HG02678 (cell line): ENCODE data around the gene VAMP1.
"Not testable (repeated sequence)": the region's sequence is repeated elsewhere in the genome, so short reads cannot be mapped to it uniquely, and the experiment has no call there.

Source experiments
- ATAC-seq: cut with Tn5 transposase; IDR thresholded peaks from one replicate; pipeline ENCODE4 v1.9.1; 2021; ENCODE audit warnings: mild to moderate bottlenecking, moderate library complexity; ENCODE audit not compliant: unreplicated experiment

The VAMP1 gene

DNA sequence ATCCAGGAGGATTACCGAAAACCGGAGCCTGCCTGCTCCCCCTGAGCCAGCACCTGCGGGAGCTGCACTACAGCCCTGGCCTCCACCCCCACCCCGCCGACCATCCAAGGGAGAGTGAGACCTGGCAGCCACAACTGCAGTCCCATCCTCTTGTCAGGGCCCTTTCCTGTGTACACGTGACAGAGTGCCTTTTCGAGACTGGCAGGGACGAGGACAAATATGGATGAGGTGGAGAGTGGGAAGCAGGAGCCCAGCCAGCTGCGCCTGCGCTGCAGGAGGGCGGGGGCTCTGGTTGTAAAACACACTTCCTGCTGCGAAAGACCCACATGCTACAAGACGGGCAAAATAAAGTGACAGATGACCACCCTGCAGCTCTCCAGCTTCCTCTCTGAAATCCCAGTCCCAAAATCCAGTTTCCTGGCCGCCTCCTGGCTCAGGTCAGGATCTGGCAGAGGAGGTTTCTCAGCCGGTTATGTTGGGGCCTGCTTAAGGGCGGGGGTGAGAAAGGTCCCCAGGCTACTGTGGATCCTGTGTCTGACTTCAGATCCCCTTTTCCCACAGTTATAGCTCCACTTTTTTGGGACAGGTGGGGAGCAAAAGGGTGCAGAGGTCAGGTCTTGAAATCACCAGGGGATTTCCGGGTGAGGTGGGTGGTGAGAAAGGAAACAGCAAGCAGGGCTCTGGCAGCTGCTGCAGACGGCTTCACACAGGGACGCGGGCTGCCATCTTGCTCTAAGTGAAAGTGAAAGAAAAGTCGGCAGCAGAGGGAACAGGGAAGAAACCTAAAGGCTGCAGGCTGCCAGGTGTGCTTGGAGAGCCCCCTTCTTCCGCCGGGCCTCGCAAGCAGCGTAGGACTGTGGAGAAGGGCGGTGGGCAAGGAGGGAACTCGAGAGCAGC is 18.9 kb downstream of the VAMP1 start, which contains the start of gene TAPBPL:
TAPBPL (plus strand) TSS at position 695 of the 897 bp plus-strand sequence. CDS start 207 bp downstream, outside the sequence.
- peak; percentile 82 for ATAC-seq

DNA sequence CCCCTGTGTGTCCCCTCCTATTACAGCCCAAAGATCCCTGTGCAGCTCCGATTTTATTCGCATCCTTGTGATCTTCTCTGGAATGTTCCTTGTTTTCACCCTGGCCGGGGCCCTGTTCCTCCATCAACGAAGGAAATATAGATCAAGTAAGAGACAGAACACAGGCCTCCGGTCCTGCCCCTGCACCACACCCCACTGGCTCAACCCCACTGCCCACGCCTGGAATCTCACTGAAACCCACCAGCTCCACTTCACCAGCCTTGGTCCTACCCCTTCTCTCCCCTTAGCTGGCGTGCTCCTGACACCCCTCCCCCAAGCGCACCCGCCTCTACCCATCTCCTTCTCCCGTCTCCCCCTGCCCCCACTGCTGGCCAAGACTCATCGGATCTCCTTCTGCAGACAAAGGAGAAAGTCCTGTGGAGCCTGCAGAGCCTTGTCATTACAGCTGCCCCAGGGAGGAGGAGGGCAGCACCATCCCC is 19.6 kb downstream of the VAMP1 start:
- no peak for ATAC-seq

DNA sequence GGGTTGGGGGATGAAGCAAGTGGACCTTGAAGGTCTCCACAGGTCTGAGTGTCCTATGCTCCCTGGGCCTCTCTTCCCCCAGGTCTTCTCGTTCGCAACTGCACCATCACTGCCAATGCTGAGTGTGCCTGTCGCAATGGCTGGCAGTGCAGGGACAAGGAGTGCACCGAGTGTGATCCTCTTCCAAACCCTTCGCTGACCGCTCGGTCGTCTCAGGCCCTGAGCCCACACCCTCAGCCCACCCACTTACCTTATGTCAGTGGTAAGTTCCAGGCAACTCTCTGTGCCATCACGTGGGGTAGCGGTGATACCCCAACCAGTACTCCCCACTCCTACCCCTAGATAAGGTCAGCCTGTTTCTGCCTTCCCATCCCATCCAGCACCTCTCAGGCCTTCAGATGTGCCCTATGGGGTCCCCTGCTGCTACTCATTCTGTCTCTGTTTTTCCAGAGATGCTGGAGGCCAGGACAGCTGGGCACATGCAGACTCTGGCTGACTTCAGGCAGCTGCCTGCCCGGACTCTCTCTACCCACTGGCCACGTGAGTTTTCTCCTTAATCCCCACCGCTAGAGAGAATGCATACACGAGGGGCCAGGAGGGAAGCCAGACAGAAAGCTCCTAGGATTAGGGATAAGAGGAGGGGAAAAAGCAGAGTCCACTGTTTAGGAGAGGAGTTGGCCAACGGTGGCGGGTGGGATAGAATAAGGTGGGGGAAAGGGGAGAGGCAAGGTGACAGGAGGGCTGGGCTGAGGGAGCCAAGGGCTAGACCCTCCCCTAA is 20.2 kb downstream of the VAMP1 start:
- no peak for ATAC-seq

DNA sequence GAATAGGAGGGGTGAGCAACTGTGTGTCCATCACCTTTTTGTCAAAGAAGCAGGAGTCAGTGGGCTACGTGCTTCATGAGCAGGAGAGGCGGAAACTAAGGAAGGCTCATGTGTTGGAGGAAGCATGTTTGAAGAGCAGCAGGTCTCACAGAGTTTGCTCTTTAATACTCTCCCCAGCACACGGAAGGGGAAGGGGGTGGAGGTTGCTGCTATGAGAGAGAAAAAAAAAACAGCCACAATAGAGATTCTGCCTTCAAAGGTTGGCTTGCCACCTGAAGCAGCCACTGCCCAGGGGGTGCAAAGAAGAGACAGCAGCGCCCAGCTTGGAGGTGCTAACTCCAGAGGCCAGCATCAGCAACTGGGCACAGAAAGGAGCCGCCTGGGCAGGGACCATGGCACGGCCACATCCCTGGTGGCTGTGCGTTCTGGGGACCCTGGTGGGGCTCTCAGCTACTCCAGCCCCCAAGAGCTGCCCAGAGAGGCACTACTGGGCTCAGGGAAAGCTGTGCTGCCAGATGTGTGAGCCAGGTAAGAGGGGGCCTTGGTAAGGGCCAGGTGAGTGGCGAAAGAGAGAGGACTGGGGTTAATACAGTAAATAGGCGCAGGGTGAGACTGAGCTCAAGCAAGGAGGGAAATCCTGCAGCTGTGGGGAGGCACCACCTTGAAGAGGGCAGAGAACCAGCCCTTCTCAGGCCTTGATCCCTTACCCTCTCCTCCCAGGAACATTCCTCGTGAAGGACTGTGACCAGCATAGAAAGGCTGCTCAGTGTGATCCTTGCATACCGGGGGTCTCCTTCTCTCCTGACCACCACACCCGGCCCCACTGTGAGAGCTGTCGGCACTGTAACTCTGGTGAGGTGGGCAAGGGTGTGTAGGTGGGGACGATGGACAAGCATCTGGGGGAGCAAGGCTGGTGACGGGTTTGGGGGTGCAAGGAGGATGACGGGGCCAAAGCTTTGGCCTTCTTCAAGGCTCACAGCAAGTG is 25.5 kb downstream of the VAMP1 start, which contains the start of gene CD27:
CD27 (plus strand) TSS at position 252 of the 985 bp plus-strand sequence; CDS start at position 393, 141 bp downstream.
- no peak for ATAC-seq

DNA sequence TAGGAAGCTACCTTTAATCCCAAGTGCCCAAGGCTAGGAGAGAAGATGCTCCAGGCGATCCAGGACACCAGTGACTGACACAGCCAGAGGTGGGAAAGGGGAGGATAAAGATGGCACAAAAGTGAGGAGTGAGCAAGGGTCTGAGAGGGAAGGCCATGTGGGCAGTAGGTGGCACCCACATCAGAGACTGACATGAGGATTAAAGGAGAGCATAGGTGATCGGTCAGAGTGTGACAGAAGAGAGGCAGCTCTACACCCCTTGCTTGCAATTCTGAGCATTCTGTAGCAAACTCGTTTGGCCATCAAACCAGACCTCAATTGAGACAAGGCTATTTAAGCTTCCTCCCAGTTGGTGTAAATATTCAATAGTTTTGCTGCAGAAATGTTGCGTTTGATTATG is 26.4 kb downstream of the VAMP1 start:
- no peak for ATAC-seq

DNA sequence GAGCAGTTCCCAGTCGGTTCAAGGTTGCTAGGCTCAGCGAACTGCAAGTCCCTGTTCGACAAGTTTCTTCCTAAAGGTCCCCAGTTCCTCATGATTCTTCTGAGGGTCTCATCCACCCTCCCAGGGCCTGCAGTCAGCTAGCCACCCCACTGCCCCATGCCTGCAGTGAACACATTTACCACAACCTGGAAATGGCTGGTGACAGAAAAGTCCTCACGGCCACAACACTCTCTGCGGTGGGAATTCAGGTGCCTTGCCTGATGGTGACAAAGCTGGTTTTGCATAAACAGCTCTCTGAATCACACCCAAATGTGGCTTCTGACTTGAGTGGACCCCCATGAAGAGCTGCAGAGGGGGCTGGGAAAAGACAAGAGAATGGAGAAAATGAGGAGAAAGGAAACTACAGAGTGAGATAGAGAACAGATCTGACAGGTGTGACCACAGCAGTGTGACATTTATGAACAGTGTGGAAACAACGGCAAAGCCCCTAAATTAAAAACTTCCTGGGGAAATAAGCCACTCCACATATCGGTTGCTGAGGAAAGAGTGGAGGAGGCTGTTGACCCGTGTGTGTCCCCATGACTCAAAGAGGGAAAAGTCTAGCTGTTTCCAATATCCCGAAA is 27.0 kb downstream of the VAMP1 start:
- ATAC-seq: peak; percentile 31

DNA sequence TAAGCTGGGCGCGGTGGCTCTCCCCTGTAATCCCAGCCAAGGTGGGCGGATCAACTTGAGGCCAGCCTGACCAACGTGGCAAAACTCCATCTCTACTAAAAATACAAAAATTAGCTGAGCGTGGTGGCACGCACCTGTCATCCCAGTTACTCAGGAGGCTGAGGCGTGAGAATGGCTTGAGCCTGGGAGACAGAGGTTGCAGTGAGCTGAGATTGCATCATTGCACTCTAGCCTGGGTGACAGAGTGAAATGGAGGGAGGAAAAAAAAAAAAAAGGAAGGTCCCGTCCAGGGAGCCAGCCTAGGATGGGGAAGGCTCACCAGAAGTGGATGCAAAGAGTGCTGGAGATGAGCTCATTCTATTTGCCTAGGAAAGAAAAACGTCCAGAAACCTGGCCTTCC is 27.6 kb downstream of the VAMP1 start:
- no peak for ATAC-seq

DNA sequence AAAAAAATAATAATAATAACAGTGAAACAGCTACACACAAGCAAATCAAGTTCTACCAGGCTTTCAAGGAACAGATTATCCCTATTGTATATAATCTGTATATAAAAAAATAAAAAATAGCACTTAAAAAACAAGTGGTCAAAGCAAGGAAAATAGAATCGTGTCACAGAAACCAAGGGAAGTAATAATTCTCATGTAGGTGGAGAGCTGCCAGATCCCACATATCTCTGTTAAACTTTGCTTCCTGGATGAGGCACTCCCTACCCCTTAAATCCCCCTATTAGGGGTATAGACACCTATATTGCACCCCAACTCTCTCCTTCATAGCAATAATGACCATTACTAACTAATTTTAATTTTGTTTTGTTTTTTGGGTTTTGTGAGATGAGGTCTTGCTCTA is 30.1 kb downstream of the VAMP1 start:
- no peak for ATAC-seq

DNA sequence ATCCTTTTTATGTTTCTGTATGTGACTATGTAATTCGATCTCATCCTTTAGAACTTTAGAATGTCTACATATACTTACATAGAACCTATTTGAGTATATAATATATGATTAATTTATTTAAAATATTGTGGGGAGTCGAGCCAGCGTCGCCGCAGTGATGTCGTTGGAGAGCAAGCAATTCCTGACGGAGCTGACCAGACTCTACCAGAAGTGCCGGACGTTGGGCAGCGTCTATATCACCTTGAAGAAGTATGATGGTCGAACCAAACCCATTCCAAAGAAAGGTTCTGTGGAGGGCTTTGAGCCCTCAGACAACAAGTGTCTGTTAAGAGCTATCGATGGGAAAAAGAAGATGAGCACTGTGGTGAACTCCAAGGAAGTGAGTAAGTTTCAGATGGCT is 32.1 kb downstream of the VAMP1 start:
- ATAC-seq: no peak

DNA sequence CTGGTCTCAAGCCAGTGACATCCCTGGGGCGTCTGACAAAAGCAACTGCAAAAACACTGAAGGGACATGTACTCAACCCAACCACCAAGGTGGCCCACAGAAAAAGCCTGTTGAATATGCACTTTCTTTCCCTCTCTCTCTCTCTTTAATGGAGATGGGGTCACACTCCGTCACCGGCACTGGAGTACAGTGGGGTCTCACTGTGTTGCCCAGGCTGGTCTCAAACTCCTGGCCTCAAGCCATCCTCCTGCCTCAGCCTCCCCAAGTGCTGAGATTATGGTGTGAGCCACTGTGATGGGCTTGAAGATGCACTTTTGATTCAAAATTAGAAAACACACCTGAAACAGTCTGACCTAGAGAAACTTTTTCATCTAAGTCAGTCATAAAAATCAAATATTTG is 32.9 kb downstream of the VAMP1 start:
- no peak for ATAC-seq

DNA sequence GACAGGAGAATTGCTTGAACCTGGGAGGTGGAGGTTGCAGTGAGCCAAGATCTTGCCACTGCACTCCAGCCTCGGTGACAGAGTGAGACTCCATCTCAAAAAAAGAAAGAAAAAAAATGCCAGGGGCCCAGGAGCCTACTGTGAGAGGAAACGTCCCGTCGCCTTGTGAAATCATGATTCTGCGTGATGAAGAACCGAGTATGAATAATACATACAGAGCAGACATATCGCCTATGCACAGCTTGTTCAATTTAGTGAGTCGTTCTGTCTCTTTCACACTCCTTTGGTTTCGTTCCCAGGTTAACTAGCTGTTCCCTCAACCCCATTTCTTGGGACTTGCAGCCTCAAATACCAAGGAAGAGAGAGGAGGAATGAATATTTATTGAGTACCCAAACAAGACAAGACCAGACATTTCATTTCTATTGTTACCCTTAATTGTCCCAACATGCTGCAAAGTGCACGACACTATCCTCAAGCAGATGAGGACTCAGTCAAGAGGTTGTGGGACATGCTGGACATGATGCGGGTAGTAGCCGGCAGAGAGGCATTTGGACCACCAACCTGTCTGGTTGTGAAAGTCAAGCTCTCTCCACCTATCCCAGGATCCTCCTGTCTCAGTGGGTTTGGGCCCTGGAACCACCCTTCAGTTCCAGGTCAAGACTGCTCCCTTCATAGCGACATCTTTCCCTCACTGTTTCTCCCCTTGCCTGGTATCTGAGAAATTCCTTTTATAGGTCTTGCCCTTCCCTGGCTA is 34.3 kb downstream of the VAMP1 start:
- ATAC-seq: no peak

DNA sequence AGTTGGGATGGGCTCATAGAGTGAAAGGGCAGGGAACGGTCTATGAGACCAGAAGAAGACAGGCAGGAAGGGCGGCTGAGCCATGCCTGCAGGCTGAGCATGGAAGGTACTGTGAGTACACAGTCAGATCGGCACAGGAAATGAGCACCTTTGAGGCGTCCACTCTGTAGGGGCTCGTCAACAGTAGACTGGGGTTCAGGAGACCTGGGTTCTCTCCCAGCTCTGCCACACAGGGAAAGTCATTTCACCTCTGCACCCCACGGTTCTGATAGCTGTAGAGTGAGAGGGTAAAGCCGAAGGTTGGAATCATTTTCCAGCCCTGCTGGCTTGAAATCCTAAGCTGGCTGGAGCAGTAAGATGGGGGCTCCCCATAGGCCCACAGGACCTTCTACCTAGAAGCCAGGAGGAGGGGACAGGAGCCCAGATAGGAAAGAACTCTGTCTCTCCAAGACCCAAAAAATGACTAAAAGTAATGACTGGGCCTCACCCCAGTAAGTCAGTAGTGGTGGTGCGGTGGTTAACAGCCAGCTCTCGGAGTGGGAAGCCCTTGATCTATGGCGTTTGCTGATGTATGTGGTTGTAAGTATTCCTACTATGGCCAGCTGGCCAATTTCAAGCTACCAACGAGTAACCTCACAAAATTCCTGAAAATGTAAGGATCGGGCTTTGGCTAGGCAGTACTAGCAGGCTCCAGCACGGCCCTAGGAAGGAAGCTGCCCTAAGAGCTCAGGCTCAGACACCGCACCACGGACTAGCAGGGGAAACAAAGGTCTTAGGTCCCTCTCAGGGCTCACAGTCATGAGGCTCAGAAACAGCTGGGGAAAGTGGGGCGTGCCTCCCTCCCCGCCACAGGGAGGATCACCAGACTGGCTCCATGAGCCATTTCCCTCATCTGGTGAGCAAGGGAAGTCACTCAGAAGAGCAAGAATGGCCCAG is 36.0 kb downstream of the VAMP1 start:
- ATAC-seq: no peak

DNA sequence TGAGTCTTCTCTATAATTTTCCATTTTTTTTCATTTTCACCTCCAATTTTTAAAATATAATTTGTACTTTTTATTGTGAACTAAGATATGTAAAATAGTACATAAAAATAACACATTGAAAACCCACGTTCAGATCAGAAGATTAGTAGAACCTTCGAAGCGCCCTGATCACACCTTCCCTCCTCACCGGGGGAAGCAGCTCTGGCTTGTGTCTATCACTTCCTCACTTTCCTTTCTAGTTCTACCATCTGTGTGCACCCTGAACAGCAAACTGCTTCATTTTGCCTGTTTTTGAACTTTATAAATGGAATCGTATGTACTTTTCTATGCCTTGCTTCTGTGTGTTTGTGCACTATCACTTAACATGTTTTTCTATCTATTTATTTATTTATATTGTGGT is 37.5 kb downstream of the VAMP1 start:
- ATAC-seq: peak; percentile 50

DNA sequence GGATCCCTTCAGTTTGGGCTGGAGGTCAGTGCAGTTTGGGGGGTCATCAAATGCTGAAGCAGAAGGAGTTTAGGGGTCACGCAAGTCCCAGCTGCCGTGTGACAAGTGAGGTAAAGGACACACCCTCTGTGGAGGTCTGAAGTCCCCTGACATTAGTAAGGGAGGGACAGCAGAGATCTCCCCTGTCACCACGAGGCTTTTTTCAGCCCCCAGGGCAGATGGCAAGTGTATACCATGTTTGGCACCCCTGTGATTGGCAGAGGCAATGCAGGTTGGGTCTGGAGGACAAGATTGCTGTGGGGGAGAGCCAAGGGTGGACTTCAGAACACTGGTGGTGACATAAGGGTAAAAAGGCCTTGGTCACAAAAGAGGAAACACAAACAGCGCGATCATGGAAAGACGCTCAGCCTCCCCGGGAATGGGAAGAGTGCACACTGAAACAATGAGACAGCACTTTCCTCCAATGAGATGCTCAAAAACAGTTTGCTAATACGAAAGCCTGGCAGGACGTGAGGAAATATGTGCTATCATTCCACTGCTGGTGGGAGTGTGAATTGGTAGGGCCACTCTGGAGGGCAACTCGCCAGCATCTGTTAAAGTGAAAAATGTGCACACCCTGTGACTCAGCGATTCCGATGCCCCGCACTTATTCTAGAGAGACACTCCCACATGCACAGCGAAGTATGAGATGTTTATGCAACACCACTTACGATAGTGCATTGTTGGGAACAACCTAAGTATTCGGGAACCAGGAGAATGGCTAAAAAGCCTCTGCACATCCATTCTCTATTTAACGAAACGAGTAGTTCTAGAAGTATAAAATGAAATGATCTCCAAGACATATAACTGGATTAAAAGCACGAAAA is 40.1 kb downstream of the VAMP1 start:
- no peak for ATAC-seq

DNA sequence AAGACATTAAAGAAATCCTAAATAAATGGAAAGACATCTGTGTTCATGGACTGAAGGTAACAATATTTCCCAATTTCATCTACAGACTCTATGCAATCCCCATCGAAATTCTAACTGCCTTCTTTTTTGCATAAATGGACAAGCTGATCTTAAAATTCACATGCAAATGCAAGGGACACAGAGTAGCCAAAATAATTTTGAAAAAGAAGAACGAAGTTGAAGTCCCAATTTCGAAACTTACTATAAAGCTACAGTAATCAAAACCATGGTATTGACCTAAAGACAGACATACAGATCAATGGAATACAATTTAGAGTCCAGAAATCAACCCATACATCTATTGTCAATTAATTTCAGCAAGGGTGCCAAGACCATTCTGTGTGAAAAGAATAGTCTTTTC is 42.2 kb downstream of the VAMP1 start:
- ATAC-seq: no peak

DNA sequence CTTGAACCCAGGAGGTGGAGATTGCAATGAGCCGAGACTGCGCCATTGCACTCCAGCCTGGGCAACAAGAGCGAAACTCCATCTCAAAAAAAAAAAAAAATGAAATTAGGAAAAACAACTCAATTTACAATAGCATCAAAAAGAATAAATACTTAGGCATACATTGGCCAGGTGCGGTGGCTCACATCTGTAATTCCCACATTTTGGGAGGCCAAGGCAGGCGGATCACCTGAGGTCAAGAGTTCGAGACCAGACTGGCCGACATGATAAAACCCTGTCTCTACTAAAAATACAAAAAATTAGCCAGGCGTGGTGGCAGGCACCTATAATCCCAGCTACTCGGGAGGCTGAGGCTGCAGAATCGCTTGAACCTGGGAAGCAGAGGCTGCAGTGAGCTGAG is 42.7 kb downstream of the VAMP1 start:
- not testable (repeated sequence) for ATAC-seq
